Measurements from ENCODE around the gene PFAS.

GRCh38 chr17:8237175-8237574 is 11.9 kb upstream of the PFAS start:
- no peak for TF ChIP-seq CTCF (IDR thresholded peaks at IDR 0.05)
- TF ChIP-seq POLR2A (IDR thresholded peaks at IDR 0.05) = no peak
